Activated CD4-positive, CD25-positive, alpha-beta regulatory T cell treated with anti-CD3 and anti-CD28 coated beads, Interleukin-2, amount 50 U/mL, for 24 hours (primary cell): Measurements from ENCODE around the gene SMIM14.
"Not testable (repeated sequence)": the region's sequence is repeated elsewhere in the genome, so short reads cannot be mapped to it uniquely, and the experiment has no call there.

Experiments used
- ATAC-seq, 2 donors: fragments of 150-1000 bp; cut with Tn5 transposase; one replicate each; pipeline ENCODE4 v1.10.0; 2021; ENCODE audit warnings: mild to moderate bottlenecking in 1 of 2, moderate library complexity in 1 of 2

The SMIM14 gene

DNA sequence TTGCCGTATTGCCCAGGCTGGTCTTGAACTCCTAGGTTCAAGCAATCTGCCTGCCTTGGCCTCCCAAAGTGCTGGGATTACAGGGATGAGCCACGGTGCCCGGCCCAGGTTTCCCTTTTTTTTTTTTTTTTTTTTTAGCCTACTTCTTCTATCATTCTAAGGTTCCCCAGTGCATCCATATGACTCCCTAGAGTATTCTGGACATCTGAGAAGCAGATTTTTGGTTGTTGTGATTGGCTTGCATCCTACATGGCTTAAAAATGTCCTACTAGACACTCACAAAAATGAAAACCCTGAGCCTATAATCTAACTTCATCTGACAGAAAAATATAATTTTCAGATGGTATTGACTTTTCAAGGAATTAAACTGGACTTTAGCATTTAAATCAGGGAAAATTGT lies 41.7 kb downstream of the SMIM14 start:
- ATAC-seq = no peak

DNA sequence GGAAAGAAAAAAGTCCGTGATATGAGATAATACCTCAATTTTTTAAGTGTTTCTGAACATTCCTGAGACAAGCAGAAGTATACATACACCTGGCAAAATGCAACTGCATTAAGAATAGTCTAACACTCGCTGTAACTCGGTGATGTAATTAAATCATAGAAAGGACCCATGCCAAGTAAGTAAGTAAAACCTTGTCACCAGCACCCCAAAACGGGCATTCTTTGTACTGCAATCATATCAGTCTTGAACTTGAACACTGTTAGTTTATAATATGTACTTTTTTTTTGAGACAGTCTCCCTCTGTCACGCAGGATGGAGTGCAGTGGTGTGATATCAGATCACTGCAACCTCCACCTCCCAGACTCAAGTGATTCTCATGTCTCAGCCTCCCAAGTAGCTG lies 47.4 kb downstream of the SMIM14 start:
- no peak for ATAC-seq

- ATAC-seq = no peak
Measured at GRCh38 chr4:39587881-39588280, 50.8 kb downstream of the SMIM14 start.

DNA sequence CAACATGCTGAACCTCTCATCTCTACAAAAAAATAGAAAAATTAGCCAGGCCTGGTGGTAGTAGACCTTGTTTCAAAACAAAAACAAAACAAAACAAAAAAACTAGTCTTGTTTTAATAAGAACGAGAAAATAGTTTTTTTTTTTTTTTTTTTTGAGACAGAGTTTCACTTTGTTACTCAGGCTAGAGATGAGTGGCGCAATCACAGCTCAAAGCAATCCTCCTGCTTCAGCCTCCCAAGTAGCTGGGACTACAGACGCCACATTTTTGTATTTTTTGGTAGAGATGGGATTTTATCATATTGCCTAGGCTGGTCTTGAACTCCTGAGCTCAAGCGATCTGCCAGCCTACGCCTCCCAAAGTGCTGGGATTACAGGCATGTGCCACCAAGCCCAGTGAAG lies 63.7 kb downstream of the SMIM14 start:
- no peak for ATAC-seq

GRCh38 chr4:39571504-39571903 lies 67.2 kb downstream of the SMIM14 start:
- no peak for ATAC-seq

- ATAC-seq = no peak
Measured at GRCh38 chr4:39571054-39571453, 67.6 kb downstream of the SMIM14 start.

- no peak for ATAC-seq
Measured at GRCh38 chr4:39569209-39569608, 69.5 kb downstream of the SMIM14 start.

DNA sequence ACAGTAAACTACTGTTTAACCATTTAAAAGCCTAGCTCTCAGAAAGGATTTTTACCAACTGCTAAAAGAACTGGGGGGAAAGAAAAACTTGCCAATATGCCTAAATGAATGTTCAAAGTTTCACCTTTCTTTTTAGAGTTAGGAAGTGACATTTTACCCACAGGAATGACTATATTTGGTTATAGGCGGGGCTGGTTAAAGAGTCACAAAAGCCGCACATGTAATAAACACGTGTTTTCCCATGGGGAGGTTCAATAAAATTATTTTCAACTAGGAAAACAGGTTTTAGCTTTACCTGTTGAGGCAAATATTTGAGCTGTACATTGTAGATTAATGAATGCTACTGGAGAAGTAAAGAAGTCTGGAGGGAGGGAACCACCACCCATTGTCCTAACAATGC lies 69.9 kb downstream of the SMIM14 start:
- ATAC-seq = peak in 1 of 2 donors; percentile 66

GRCh38 chr4:39565878-39566600 lies 72.6 kb downstream of the SMIM14 start:
- ATAC-seq = no peak

GRCh38 chr4:39563346-39563847 lies 75.3 kb downstream of the SMIM14 start:
- ATAC-seq = no peak

DNA sequence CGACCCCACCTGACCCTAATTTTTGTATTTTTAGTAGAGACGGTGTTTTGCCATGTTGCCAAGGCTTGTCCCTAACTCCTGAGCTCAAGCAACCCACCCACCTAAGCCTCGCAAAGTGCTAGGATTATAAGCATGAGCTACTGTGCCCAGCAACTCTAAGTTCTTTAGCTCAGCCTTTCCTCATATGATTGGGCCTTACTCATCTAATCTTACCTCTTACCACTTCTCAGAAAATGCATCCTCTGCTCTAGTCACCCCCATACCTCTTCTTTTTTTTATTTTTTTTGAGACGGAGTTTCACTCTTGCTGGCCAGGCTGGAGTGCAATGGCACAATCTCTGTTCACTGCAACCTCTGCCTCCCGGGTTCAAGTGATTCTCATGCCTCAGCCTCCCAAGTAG lies 75.9 kb downstream of the SMIM14 start:
- no peak for ATAC-seq

GRCh38 chr4:39559626-39560025 lies 79.0 kb downstream of the SMIM14 start:
- no peak for ATAC-seq

DNA sequence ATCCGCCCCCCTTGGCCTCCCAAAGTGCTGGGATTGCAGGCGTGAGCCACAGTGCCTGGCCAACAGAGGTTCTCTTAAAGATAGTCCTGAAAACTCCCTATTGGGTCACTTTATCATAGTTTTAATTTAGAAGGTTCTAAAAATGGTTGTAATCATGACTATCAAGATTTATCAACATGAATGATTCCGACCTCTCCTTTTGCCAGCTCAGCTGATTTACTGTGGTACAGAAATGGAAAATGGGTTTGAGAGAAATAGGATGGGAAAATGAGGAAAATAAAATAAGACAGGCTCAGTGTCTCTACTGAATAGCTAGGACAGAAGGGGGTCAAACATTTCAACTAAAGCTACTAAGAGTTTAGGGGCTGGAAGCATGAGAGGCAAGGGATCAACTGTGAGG lies 83.2 kb downstream of the SMIM14 start:
- ATAC-seq = no peak

DNA sequence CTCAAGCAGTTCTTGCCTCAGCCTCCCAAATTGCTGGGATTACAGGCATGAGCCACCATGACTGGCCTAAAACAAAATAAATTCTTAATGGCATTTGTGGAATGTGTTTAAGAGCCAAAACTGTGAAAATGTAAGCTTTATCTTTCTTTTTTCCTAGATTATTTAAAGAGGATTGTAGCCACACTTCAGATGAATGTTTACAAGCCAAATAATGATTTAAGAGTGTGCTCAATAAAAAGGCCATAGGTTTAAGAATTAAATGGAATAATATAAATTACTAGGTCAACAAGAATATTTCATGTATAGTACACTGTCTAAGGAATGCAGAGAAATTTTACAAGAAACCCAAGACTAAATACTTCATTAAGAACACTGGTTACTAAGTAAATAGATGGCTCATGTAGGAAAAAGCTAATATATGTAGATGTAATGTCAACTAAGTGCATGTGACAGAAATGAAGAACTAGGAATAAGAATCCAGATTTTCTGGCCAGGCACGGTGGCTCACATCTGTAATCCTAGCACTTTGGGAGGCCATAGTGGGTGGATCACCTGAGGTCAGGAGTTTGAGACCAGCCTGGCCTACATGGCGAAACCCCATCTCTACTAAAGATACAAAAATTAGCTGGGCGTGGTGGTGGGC lies 90.1 kb downstream of the SMIM14 start:
- no peak for ATAC-seq

GRCh38 chr4:39544580-39545315 lies 93.9 kb downstream of the SMIM14 start:
- ATAC-seq = no peak

DNA sequence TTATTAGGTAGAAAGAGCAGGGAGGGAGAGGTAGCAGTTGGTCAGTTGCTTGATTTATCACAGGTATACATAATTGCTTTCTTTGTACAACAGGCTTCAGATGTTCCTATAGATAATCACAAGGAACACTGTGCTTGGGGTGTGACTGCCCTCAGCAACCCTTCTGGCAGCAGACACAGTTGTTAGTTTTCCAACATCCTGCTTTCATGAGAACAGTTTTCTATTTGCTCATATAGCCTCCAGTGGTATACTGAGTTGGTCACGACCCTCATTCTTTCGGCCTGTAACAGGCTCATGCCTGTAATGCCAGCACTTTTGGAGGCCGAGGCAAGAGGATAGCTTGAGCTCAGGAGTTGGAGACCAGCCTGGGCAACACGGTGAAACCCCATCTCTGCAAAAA lies 94.6 kb downstream of the SMIM14 start:
- not testable (repeated sequence) for ATAC-seq

GRCh38 chr4:39543034-39543433 lies 95.6 kb downstream of the SMIM14 start:
- ATAC-seq = no peak

GRCh38 chr4:39542611-39543012 lies 96.1 kb downstream of the SMIM14 start:
- ATAC-seq = no peak

- ATAC-seq = no peak
Measured at GRCh38 chr4:39541987-39542610, 96.6 kb downstream of the SMIM14 start.

- ATAC-seq = no peak
Measured at GRCh38 chr4:39539089-39539611, 99.5 kb downstream of the SMIM14 start.

GRCh38 chr4:39533541-39533940 lies 105.1 kb downstream of the SMIM14 start:
- no peak for ATAC-seq

GRCh38 chr4:39532237-39532636 lies 106.4 kb downstream of the SMIM14 start:
- not testable (repeated sequence) for ATAC-seq

DNA sequence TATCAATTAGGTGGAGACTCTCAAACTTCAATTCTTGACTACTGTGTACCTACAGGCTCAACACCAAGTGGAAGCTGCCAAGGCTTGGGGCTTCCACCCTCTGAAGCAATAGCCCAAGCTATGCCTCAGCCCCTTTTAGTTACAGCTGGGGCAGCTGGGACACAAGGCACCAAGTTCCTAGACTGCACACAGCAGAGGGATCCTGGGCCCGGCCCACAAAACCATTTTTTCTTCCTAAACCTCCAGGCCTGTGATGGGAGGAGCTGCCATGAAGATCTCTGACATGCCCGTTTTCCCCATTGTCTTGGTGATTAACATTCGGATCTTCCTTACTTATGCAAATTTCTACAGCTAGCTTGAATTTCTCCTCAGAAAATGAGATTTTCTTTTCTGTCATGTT lies 108.0 kb downstream of the SMIM14 start:
- ATAC-seq = no peak
